GM06990 (cell line): Measurements from ENCODE around the gene TBCD.
"Not testable (repeated sequence)": the region's sequence is repeated elsewhere in the genome, so short reads cannot be mapped to it uniquely, and the experiment has no call there.

ENCODE experiments used
- DNase-seq: peaks from one replicate; pipeline ENCODE4 v3.0.0-alpha.2; 2011; ENCODE audit not compliant: insufficient read length; ENCODE audit errors: extremely low read depth
- H3K27me3 ChIP-seq: replicated peaks from 2 replicates; pipeline ENCODE4 v1.6.0; 2011; ENCODE audit warnings: low read length; ENCODE audit not compliant: control insufficient read depth, insufficient read depth
- H3K36me3 ChIP-seq: 2 replicates; pipeline ENCODE4 v1.5.1; 2011; ENCODE audit warnings: low read length; ENCODE audit not compliant: control insufficient read depth, insufficient read depth
- H3K4me3 ChIP-seq: replicated peaks from 2 replicates; pipeline ENCODE4 v1.5.1; 2011; ENCODE audit warnings: low read depth, mild to moderate bottlenecking, control low read depth, low read length
- TF ChIP-seq, protein P1 (sequence below): IDR thresholded peaks from 2 replicates; pipeline ENCODE4 v1.5.1; 2011; ENCODE audit warnings: low read length, control low read depth, mild to moderate bottlenecking, inconsistent platforms; ENCODE audit not compliant: insufficient read depth, poor library complexity, severe bottlenecking

TBCD gene

DNA sequence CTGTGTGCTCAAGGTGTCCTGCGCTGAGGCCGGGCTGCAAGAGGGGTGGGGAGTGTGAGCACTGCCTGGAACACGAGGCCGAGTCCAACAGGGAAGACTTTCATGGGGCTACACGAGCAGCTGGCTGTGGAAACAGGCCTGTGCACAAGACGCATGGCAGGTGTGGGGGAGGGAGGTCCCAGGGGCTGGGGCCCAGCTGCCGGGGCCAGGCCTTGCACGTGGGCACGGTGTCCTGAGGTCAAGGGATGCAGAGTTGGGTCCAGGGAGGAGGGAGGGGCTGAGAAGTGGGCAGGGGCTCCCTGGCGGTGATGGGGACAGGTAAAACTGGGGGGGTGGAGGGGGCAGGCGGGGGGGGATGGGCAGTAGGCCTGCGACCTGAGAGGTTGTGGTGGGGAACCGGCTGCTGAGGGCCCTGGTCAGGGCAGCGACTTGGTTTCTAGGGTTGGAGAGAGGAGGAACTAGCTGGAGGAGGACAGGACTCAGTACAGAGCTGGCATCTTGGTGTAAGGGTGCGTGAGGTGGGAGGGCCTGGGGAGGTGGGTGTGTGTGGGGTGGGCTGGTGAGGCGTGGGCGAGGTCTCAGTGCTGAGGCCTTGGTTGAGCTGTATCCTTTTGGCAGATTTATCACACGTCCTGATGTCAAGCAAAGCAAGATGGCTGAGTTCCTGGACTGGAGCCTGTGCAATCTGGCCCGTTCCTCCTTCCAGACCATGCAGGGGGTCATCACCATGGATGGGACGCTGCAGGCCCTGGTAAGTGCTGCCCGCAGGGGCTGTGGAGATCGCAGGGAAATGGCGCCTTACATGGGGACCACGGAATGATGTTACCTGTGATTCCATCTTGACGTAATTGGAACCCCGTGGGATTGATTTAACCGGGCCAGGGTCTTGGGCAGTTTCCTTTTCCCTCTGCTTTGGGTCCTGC is 29.4 kb downstream of the TBCD start:
- Histone ChIP-seq H3K4me3 (no peak overlapping the region), H3K36me3 (peaks cover 7% of the 10 kb centered on the region), H3K27me3 (no peaks in the 10 kb centered on the region)
- DNase-seq = no peak
- TF ChIP-seq, protein P1, sequence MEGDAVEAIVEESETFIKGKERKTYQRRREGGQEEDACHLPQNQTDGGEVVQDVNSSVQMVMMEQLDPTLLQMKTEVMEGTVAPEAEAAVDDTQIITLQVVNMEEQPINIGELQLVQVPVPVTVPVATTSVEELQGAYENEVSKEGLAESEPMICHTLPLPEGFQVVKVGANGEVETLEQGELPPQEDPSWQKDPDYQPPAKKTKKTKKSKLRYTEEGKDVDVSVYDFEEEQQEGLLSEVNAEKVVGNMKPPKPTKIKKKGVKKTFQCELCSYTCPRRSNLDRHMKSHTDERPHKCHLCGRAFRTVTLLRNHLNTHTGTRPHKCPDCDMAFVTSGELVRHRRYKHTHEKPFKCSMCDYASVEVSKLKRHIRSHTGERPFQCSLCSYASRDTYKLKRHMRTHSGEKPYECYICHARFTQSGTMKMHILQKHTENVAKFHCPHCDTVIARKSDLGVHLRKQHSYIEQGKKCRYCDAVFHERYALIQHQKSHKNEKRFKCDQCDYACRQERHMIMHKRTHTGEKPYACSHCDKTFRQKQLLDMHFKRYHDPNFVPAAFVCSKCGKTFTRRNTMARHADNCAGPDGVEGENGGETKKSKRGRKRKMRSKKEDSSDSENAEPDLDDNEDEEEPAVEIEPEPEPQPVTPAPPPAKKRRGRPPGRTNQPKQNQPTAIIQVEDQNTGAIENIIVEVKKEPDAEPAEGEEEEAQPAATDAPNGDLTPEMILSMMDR = no peak

DNA sequence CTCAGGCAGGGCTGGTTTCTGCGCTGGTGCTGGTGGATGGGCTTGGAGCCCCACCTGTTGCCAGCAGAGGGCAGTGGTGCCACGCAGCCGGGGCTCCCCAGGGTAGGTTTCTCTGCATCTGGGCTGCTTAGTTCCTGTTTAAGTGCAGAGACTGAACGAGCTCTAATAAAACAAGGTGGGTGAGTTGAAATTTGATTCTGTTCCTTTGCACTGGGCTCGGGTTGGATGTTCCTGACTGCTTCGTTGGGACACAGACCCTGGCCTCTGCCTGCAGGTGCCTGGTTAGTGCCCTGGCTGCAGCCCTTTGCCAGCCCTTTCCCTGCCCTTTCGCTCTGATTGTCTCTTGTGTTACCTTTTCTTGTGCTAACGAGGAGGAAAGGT is 30.0 kb downstream of the TBCD start:
- Histone ChIP-seq H3K36me3 (peaks cover 7% of the 10 kb centered on the region), H3K27me3 (no peaks in the 10 kb centered on the region), H3K4me3 (no peak overlapping the region)
- DNase-seq = peak; percentile 83
- TF ChIP-seq, protein P1 = peak; percentile 99

DNA sequence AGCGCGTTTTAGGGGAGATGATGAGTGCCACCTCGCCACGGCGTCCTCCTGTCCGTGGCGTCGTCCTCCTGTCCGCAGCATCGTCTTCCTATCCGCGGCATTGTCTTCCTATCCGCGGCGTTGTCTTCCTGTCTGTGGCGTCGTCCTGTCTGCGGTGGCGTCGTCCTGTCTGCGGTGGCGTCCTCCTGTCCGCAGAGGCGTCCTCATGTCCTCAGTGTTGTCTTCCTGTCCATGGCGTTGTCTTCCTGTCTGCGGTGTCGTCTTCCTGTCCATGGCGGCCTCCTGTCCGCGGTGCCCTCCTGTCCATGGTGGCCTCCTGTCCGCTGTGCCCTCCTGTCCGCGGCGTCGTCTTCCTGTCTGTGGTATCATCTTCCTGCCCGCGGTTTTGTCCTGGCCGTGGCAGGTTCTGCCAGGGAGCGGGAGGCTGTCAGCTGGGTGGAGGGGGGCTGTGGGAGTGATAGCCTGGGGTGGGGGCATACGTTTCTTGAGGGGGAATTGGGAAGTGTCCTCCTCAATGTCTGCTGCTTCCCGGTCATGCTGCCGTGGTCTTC is 30.9 kb downstream of the TBCD start:
- DNase-seq = no peak
- Histone ChIP-seq H3K4me3 (no peak overlapping the region), H3K27me3 (no peaks in the 10 kb centered on the region), H3K36me3 (peaks cover 7% of the 10 kb centered on the region)
- TF ChIP-seq, protein P1 = no peak

DNA sequence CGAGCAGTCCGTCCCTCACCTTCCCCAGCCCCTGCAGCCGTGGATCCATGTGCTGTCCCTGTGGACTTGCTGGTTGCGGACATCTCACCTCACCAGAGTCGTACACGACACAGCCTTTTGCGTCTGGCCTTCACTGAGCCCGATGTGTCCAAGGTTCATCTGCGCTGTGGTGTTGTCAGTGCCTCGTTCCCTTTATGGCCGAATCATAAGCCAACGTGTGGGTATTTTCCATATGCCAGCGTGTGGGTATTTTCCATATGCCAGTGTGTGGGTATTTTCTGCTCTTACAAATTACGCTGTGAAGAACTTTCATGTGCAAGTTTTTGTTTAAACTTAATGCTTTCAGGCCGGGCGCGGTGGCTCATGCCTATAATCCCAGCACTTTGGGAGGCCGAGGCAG is 31.6 kb downstream of the TBCD start:
- TF ChIP-seq, protein P1 = no peak
- no peak for DNase-seq
- H3K36me3 ChIP-seq = peaks cover 7% of the 10 kb centered on the region

DNA sequence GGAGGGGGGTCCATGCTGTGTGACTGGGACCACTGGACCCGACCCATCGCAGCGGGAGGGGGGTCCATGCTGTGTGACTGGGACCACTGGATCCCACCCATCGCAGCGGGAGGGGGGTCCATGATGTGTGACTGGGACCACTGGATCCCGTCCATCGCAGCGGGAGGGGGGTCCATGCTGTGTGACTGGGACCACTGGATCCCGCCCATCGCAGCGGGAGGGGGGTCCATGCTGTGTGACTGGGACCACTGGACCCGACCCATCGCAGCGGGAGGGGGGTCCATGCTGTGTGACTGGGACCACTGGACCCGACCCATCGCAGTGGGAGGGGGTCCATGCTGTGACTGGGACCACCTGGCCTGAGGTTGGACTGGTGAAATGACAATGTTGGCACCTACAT is 33.7 kb downstream of the TBCD start:
- H3K27me3 ChIP-seq, H3K36me3 ChIP-seq, H3K4me3 ChIP-seq, DNase-seq: not testable (repeated sequence)

More for the DNA sequence above, 31.6 kb downstream of the TBCD start:
- Histone ChIP-seq H3K4me3 (no peak overlapping the region), H3K27me3 (no peaks in the 10 kb centered on the region)

DNA sequence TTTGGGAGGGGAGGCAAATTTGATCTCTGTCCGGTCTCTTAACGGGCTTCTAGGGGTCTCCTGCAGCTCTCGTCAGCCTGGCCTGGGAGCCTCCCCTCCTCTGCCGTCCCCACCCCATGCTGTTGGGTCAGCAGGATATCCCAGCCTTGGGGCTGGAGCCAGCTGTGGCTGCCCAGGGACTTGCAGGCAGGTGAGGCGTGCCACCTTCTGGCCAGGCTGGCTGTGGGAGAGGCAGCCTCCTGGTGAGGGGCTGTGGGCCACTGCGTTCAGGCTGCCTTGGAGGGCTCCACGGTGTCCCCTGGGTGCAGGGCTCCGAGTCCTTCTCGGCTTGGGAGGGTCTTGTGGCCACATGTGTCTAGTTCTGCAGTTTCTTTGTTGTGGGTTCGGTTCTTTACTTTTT is 34.6 kb downstream of the TBCD start:
- DNase-seq = no peak
- no peaks in the 10 kb centered on the region for H3K27me3 ChIP-seq
- TF ChIP-seq, protein P1 = no peak
- H3K4me3 ChIP-seq = no peak overlapping the region
- H3K36me3 ChIP-seq = peaks cover 6% of the 10 kb centered on the region
